ENCODE data around the gene PDHX.
"Not testable (repeated sequence)": the region's sequence is repeated elsewhere in the genome, so short reads cannot be mapped to it uniquely, and the experiment has no call there.

The PDHX gene

GRCh38 chr11:35017528-35018342, 101.3 kb downstream of the PDHX start:
- no peak overlapping the region for H3K4me3 ChIP-seq (ENCODE audit: low read length in 2 of 2)
- H3K36me3 ChIP-seq (ENCODE audit: control insufficient read depth in 2 of 2, insufficient read depth in 2 of 2, low read length in 2 of 2) = no peaks in the 10 kb centered on the region
- no peak overlapping the region for H3K27ac ChIP-seq (ENCODE audit: low read length)
- no peaks in the 10 kb centered on the region for H3K27me3 ChIP-seq (ENCODE audit: control insufficient read depth in 1 of 2, insufficient read depth in 2 of 2, low read length in 2 of 2)
- H3K9me3 ChIP-seq (ENCODE audit: control insufficient read depth in 2 of 2, low read length in 2 of 2) = no peaks in the 10 kb centered on the region
- H3K4me1 ChIP-seq (ENCODE audit: control insufficient read depth, insufficient read depth, low read length) = no peaks in the 10 kb centered on the region
- H3K9ac ChIP-seq (ENCODE audit: low read length in 2 of 2) = no peak overlapping the region

GRCh38 chr11:35021589-35021988, 105.2 kb downstream of the PDHX start:
- no peaks in the 10 kb centered on the region for H3K4me1 ChIP-seq (ENCODE audit: control insufficient read depth, insufficient read depth, low read length)
- no peaks in the 10 kb centered on the region for H3K27me3 ChIP-seq (ENCODE audit: control insufficient read depth in 1 of 2, insufficient read depth in 2 of 2, low read length in 2 of 2)
- no peak overlapping the region for H3K4me3 ChIP-seq (ENCODE audit: low read length in 2 of 2)
- no peaks in the 10 kb centered on the region for H3K36me3 ChIP-seq (ENCODE audit: control insufficient read depth in 2 of 2, insufficient read depth in 2 of 2, low read length in 2 of 2)
- H3K9ac ChIP-seq (ENCODE audit: low read length in 2 of 2) = no peak overlapping the region
- no peak overlapping the region for H3K27ac ChIP-seq (ENCODE audit: low read length)
- no peaks in the 10 kb centered on the region for H3K9me3 ChIP-seq (ENCODE audit: control insufficient read depth in 2 of 2, low read length in 2 of 2)

- not testable (repeated sequence) for H3K4me1 ChIP-seq (ENCODE audit: control insufficient read depth, insufficient read depth, low read length); H3K27me3 ChIP-seq (ENCODE audit: control insufficient read depth in 1 of 2, insufficient read depth in 2 of 2, low read length in 2 of 2); H3K4me3 ChIP-seq (ENCODE audit: low read length in 2 of 2); H3K27ac ChIP-seq (ENCODE audit: low read length); H3K36me3 ChIP-seq (ENCODE audit: control insufficient read depth in 2 of 2, insufficient read depth in 2 of 2, low read length in 2 of 2); H3K9ac ChIP-seq (ENCODE audit: low read length in 2 of 2); H3K9me3 ChIP-seq (ENCODE audit: control insufficient read depth in 2 of 2, low read length in 2 of 2)
Observed at GRCh38 chr11:35023940-35024339, 107.5 kb downstream of the PDHX start.

DNA sequence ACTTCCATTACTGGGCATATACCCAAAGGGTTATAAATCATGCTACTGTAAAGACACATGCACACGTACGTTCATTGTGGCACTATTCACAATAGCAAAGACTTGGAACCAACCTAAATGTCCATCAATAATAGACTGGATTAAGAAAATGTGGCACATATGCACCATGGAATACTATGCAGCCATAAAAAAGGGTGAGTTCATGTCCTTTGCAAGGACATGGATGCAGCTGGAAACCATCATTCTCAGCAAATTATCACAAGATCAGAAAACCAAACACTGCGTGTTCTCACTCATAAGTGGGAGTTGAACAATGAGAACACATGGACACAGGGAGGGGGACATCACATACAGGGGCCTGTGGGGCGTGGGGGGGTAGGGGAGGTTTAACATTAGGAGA, 111.6 kb downstream of the PDHX start:
- H3K4me1 ChIP-seq (ENCODE audit: control insufficient read depth, insufficient read depth, low read length); H3K36me3 ChIP-seq (ENCODE audit: control insufficient read depth in 2 of 2, insufficient read depth in 2 of 2, low read length in 2 of 2); H3K9ac ChIP-seq (ENCODE audit: low read length in 2 of 2); H3K9me3 ChIP-seq (ENCODE audit: control insufficient read depth in 2 of 2, low read length in 2 of 2); H3K27me3 ChIP-seq (ENCODE audit: control insufficient read depth in 1 of 2, insufficient read depth in 2 of 2, low read length in 2 of 2); H3K27ac ChIP-seq (ENCODE audit: low read length); H3K4me3 ChIP-seq (ENCODE audit: low read length in 2 of 2): not testable (repeated sequence)

GRCh38 chr11:35029979-35030682, 113.7 kb downstream of the PDHX start:
- no peak overlapping the region for H3K27ac ChIP-seq (ENCODE audit: low read length)
- H3K9ac ChIP-seq (ENCODE audit: low read length in 2 of 2) = no peak overlapping the region

GRCh38 chr11:35030716-35031213, 114.3 kb downstream of the PDHX start:
- no peak overlapping the region for H3K9ac ChIP-seq (ENCODE audit: low read length in 2 of 2)
- H3K4me1 ChIP-seq (ENCODE audit: control insufficient read depth, insufficient read depth, low read length) = peaks cover 3% of the 10 kb centered on the region
- H3K36me3 ChIP-seq (ENCODE audit: control insufficient read depth in 2 of 2, insufficient read depth in 2 of 2, low read length in 2 of 2) = no peaks in the 10 kb centered on the region
- H3K4me3 ChIP-seq (ENCODE audit: low read length in 2 of 2) = peak overlapping the region in 1 of 2 donors; percentile 35
- H3K27me3 ChIP-seq (ENCODE audit: control insufficient read depth in 1 of 2, insufficient read depth in 2 of 2, low read length in 2 of 2) = no peaks in the 10 kb centered on the region
- H3K27ac ChIP-seq (ENCODE audit: low read length) = no peak overlapping the region
- H3K9me3 ChIP-seq (ENCODE audit: control insufficient read depth in 2 of 2, low read length in 2 of 2) = no peaks in the 10 kb centered on the region

More at GRCh38 chr11:35029979-35030682, 113.7 kb downstream of the PDHX start:
- H3K4me3 ChIP-seq (ENCODE audit: low read length in 2 of 2) = peak overlapping the region in 1 of 2 donors; percentile 35
- H3K27me3 ChIP-seq (ENCODE audit: control insufficient read depth in 1 of 2, insufficient read depth in 2 of 2, low read length in 2 of 2) = no peaks in the 10 kb centered on the region
- no peaks in the 10 kb centered on the region for H3K36me3 ChIP-seq (ENCODE audit: control insufficient read depth in 2 of 2, insufficient read depth in 2 of 2, low read length in 2 of 2)
- H3K9me3 ChIP-seq (ENCODE audit: control insufficient read depth in 2 of 2, low read length in 2 of 2) = no peaks in the 10 kb centered on the region
- H3K4me1 ChIP-seq (ENCODE audit: control insufficient read depth, insufficient read depth, low read length) = peaks cover 3% of the 10 kb centered on the region

DNA sequence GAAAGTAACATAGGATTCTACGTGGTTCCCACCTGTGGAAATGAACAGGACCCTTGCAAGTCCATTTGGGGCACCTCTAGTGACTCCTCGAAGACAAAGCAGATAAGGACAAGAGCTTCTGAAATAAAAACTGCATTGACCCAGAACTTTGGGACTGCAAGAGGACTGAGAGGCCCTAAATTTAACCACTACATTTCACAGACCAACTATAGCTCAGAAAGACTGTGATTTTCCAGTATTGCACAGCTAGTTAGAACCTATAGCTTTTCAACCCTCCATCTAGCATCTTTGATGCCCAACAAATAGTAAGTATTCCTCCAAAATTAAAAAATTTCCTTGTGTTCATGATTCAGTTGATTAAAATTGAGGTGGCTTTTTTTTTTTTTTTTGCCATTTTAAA, 114.9 kb downstream of the PDHX start:
- no peaks in the 10 kb centered on the region for H3K27me3 ChIP-seq (ENCODE audit: control insufficient read depth in 1 of 2, insufficient read depth in 2 of 2, low read length in 2 of 2)
- H3K27ac ChIP-seq (ENCODE audit: low read length) = no peak overlapping the region
- H3K36me3 ChIP-seq (ENCODE audit: control insufficient read depth in 2 of 2, insufficient read depth in 2 of 2, low read length in 2 of 2) = no peaks in the 10 kb centered on the region
- H3K4me1 ChIP-seq (ENCODE audit: control insufficient read depth, insufficient read depth, low read length) = peaks cover 3% of the 10 kb centered on the region
- H3K4me3 ChIP-seq (ENCODE audit: low read length in 2 of 2) = no peak overlapping the region
- H3K9ac ChIP-seq (ENCODE audit: low read length in 2 of 2) = no peak overlapping the region
- H3K9me3 ChIP-seq (ENCODE audit: control insufficient read depth in 2 of 2, low read length in 2 of 2) = no peaks in the 10 kb centered on the region

DNA sequence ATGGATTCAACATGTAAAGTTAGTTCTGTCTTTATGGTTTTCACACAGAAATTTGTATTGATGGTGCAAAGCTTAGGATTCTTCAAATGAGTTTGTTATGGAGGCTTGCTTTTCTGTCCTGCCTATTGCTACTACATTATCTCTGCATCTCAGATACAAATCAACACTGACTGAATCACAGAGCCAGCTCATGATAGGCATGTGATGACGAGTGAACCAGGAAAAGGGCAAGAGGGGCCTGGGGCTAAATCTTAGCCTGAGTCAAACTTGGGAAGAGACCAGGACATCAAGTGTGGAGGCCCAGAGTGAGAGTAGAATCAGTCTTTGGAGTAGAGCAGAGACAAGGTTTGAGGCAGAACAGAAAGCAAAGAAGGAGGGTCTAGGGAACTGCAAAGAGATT, 115.4 kb downstream of the PDHX start:
- peaks cover 3% of the 10 kb centered on the region for H3K4me1 ChIP-seq (ENCODE audit: control insufficient read depth, insufficient read depth, low read length)
- H3K27me3 ChIP-seq (ENCODE audit: control insufficient read depth in 1 of 2, insufficient read depth in 2 of 2, low read length in 2 of 2) = no peaks in the 10 kb centered on the region
- H3K9ac ChIP-seq (ENCODE audit: low read length in 2 of 2) = no peak overlapping the region
- H3K27ac ChIP-seq (ENCODE audit: low read length) = no peak overlapping the region
- no peaks in the 10 kb centered on the region for H3K9me3 ChIP-seq (ENCODE audit: control insufficient read depth in 2 of 2, low read length in 2 of 2)
- no peak overlapping the region for H3K4me3 ChIP-seq (ENCODE audit: low read length in 2 of 2)
- H3K36me3 ChIP-seq (ENCODE audit: control insufficient read depth in 2 of 2, insufficient read depth in 2 of 2, low read length in 2 of 2) = no peaks in the 10 kb centered on the region

DNA sequence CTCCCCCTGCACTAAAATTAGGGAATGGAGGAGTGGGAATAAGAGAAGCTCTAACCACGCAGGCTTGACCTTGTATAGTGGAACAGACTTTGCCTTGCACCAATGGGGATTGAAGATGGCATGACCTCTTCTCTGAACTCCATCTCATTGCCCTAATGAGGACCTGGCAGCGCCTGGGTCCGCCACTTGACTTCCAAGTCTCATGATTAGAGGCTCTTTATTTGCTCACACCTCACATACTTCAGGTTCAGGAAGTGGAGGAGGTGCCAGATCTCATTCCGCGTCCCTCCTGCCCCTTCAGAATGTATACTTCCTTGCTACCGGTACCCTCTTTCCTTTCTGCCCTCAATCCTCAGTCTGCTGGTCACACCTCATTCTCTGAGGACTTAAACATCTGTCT, 116.6 kb downstream of the PDHX start:
- Histone ChIP-seq H3K36me3 (ENCODE audit: control insufficient read depth in 2 of 2, insufficient read depth in 2 of 2, low read length in 2 of 2) (no peaks in the 10 kb centered on the region), H3K27me3 (ENCODE audit: control insufficient read depth in 1 of 2, insufficient read depth in 2 of 2, low read length in 2 of 2) (no peaks in the 10 kb centered on the region), H3K4me3 (ENCODE audit: low read length in 2 of 2) (no peak overlapping the region), H3K27ac (ENCODE audit: low read length) (no peak overlapping the region), H3K9me3 (ENCODE audit: control insufficient read depth in 2 of 2, low read length in 2 of 2) (no peaks in the 10 kb centered on the region), H3K9ac (ENCODE audit: low read length in 2 of 2) (no peak overlapping the region), H3K4me1 (ENCODE audit: control insufficient read depth, insufficient read depth, low read length) (peaks cover 3% of the 10 kb centered on the region)

DNA sequence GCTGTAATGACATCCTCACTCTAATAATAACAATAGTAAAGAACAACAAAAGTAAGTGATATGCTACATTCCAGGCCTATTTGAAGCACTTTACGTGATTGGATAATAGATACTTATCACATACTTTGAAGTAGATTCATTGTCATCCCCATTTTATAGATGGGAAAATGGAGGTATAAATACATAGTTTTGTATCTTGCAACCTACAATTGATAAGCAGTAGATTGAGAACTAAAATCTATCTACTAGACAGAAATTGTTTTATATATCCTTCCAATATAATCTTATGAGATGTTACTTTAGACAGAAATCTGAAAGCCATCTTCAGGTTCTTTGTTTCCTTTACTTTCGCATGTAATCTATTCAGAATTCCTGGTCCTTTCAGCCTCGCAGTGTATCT, 118.0 kb downstream of the PDHX start:
- H3K9ac ChIP-seq (ENCODE audit: low read length in 2 of 2) = no peak overlapping the region
- no peaks in the 10 kb centered on the region for H3K36me3 ChIP-seq (ENCODE audit: control insufficient read depth in 2 of 2, insufficient read depth in 2 of 2, low read length in 2 of 2)
- no peak overlapping the region for H3K27ac ChIP-seq (ENCODE audit: low read length)
- H3K9me3 ChIP-seq (ENCODE audit: control insufficient read depth in 2 of 2, low read length in 2 of 2) = no peaks in the 10 kb centered on the region
- peaks cover 3% of the 10 kb centered on the region for H3K4me1 ChIP-seq (ENCODE audit: control insufficient read depth, insufficient read depth, low read length)
- H3K27me3 ChIP-seq (ENCODE audit: control insufficient read depth in 1 of 2, insufficient read depth in 2 of 2, low read length in 2 of 2) = no peaks in the 10 kb centered on the region
- no peak overlapping the region for H3K4me3 ChIP-seq (ENCODE audit: low read length in 2 of 2)

DNA sequence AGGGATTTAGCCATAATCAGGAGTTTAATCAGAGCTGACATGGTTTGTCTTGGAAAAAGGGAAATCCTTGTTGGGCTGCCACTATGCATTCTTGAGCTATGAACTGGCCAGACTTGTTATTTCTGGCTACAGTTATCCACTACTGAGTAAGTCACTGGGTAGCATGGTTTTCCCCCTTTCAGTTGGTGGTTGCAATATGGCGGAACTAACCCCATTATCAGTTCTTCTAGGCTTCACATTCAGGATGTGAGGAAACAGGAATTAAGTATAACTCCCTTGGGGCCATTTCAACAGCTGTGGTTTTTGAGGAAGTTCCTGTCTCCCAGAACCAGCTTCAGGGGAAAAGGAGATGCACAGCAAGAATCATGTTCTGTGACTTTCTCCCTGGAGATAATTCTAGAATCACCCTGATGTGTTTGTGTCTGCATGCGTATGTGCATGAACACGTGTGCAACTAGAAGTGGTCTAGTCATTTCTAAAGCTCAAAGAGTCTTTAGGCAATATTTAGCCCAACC, 119.5 kb downstream of the PDHX start:
- no peak overlapping the region for H3K4me3 ChIP-seq (ENCODE audit: low read length in 2 of 2)
- H3K27ac ChIP-seq (ENCODE audit: low read length) = no peak overlapping the region
- H3K9ac ChIP-seq (ENCODE audit: low read length in 2 of 2) = no peak overlapping the region

More for the DNA sequence above, 119.5 kb downstream of the PDHX start:
- Histone ChIP-seq H3K36me3 (ENCODE audit: control insufficient read depth in 2 of 2, insufficient read depth in 2 of 2, low read length in 2 of 2) (no peaks in the 10 kb centered on the region), H3K9me3 (ENCODE audit: control insufficient read depth in 2 of 2, low read length in 2 of 2) (no peaks in the 10 kb centered on the region), H3K27me3 (ENCODE audit: control insufficient read depth in 1 of 2, insufficient read depth in 2 of 2, low read length in 2 of 2) (no peaks in the 10 kb centered on the region), H3K4me1 (ENCODE audit: control insufficient read depth, insufficient read depth, low read length) (peaks cover 2% of the 10 kb centered on the region)
